GM10248 (cell line): ENCODE results near the gene COL19A1.

ENCODE experiments used
- CTCF ChIA-PET: fragments of 300-600 bp; sonication (Branson Sonifier 250); formaldehyde crosslinking; extraction: SDS; loops from one replicate; lab custom pipeline; 2021; ENCODE audit warnings: antibody characterized with exemption; lab: Yijun Ruan, JAX
- POLR2A ChIA-PET: fragments of 350-650 bp; sonication (Branson Sonifier 250); formaldehyde crosslinking; extraction: SDS; loops from one replicate; lab custom pipeline; 2020; ENCODE audit warnings: antibody characterized with exemption; lab: Yijun Ruan, JAX
- DNase-seq: peaks from one replicate; pipeline ENCODE4 v3.0.0; 2012; ENCODE audit errors: extremely low spot score
- CTCF ChIP-seq: IDR thresholded peaks from 2 replicates; pipeline ENCODE4 v1.5.1; 2012; ENCODE audit warnings: mild to moderate bottlenecking, low read depth; ENCODE audit errors: extremely low read depth, missing control alignments, control extremely low read depth

Gene COL19A1

GRCh38 chr6:70221715-70222438, 355.5 kb downstream of the COL19A1 start:
- DNase-seq, result no peak
- ChIA-PET CTCF (interaction anchor here (0.7 to 4.6 kb wide), 45 partner anchors 9 to 1864 kb away, joined by 3 to 75 read pairs (median 6); partner anchors contain the start of gene B3GAT2), POLR2A (no interaction called here)
- TF ChIP-seq CTCF, result no peak

GRCh38 chr6:70222439-70222749, 356.0 kb downstream of the COL19A1 start:
- no peak for TF ChIP-seq CTCF
- POLR2A ChIA-PET, result no interaction called here
- CTCF ChIA-PET, result interaction anchor here (1.2 to 4.6 kb wide), 8 partner anchors 9 to 734 kb away, joined by 3 to 75 read pairs (median 28); partner anchors contain the start of gene B3GAT2
- DNase-seq, result no peak

- ChIA-PET POLR2A (no interaction called here), CTCF (interaction anchor here (0.9 kb wide), 1 partner anchor 144 kb away, joined by 3 read pairs; no protein-coding TSS in a partner anchor)
- DNase-seq, result no peak
- no peak for TF ChIP-seq CTCF
These were observed 358.7 kb downstream of the COL19A1 start for GRCh38 chr6:70225055-70225454.

GRCh38 chr6:70231311-70231710, 365.0 kb downstream of the COL19A1 start:
- TF ChIP-seq CTCF, result no peak
- no peak for DNase-seq
- ChIA-PET CTCF (interaction anchor here (1.1 to 6.2 kb wide), 9 partner anchors 9 to 727 kb away, joined by 3 to 75 read pairs (median 8); no protein-coding TSS in a partner anchor), POLR2A (no interaction called here)

- ChIA-PET POLR2A (no interaction called here), CTCF (interaction anchor here (0.7 kb wide), 1 partner anchor 15 kb away, joined by 3 read pairs; no protein-coding TSS in a partner anchor)
- no peak for TF ChIP-seq CTCF
These were observed 368.3 kb downstream of the COL19A1 start for GRCh38 chr6:70234561-70235236.

GRCh38 chr6:70236343-70236742, 370.0 kb downstream of the COL19A1 start:
- no peak for TF ChIP-seq CTCF
- CTCF ChIA-PET, result interaction anchor here (1.6 kb wide), 1 partner anchor 15 kb away, joined by 8 read pairs; no protein-coding TSS in a partner anchor
- DNase-seq, result no peak
- POLR2A ChIA-PET, result interaction anchor here (0.6 kb wide), 1 partner anchor 1601 kb away, joined by 3 read pairs; no protein-coding TSS in a partner anchor

More at GRCh38 chr6:70234561-70235236, 368.3 kb downstream of the COL19A1 start:
- DNase-seq, result no peak
